ENCODE data around the gene C3orf52.

DNA sequence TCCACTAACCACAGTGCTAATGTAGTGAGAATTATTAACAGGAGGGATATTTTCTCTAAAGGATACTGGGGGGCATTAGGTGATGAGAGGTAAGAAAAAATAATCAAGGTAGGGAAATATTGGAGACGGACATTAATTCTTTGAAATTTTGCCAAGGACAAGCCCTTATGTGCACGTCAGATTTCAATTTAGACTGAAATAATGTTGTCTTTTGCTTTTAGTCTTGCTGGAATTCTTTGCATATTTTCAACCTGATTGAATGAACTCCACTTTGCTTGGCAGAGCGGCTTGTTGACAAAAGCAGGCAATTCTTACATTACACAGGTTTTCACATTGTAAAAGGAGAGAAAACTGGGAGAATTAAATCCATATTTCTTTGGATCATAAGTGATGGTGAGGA lies 25.0 kb upstream of the C3orf52 start:
- TF ChIP-seq, protein P1, sequence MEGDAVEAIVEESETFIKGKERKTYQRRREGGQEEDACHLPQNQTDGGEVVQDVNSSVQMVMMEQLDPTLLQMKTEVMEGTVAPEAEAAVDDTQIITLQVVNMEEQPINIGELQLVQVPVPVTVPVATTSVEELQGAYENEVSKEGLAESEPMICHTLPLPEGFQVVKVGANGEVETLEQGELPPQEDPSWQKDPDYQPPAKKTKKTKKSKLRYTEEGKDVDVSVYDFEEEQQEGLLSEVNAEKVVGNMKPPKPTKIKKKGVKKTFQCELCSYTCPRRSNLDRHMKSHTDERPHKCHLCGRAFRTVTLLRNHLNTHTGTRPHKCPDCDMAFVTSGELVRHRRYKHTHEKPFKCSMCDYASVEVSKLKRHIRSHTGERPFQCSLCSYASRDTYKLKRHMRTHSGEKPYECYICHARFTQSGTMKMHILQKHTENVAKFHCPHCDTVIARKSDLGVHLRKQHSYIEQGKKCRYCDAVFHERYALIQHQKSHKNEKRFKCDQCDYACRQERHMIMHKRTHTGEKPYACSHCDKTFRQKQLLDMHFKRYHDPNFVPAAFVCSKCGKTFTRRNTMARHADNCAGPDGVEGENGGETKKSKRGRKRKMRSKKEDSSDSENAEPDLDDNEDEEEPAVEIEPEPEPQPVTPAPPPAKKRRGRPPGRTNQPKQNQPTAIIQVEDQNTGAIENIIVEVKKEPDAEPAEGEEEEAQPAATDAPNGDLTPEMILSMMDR (IDR thresholded peaks at IDR 0.05), result no peak
- TF ChIP-seq POLR2A (IDR thresholded peaks at IDR 0.05), result no peak
